Thyroid gland (tissue), 4 donors: Measurements from ENCODE around the gene PDE6C. TPM values are rescaled to one million over a fixed set of nuclear protein-coding genes. Genes with fewer than 3 reads are reported as not detected.

Experiments used
- DNase-seq, 2 donors: peaks; one replicate each; pipeline ENCODE4 v3.0.0-alpha.2; 2019
- H3K27ac ChIP-seq, 3 donors: fragments of 200-600 bp; sonication (generic); 1 replicate in 2 of 3; 2 replicates in 1 of 3; pipeline ENCODE4 v1.5.1; 2016 to 2019; ENCODE audit warnings: mild to moderate bottlenecking in 1 of 3, moderate library complexity in 1 of 3
- H3K27me3 ChIP-seq: fragments of 200-600 bp; sonication (generic); one replicate; pipeline ENCODE4 v1.5.1; 2019
- H3K36me3 ChIP-seq, 2 donors: fragments of 200-600 bp; sonication (generic); one replicate each; pipeline ENCODE4 v1.5.1; 2016 to 2019
- H3K4me1 ChIP-seq, 2 donors: fragments of 200-600 bp; sonication (generic); one replicate each; pipeline ENCODE4 v1.5.1; 2017 to 2019
- H3K4me3 ChIP-seq, 3 donors: fragments of 200-600 bp; sonication (generic); replicated peaks in 1 of 3; 1 replicate in 2 of 3; 2 replicates in 1 of 3; pipeline ENCODE4 v1.5.1; 2016; ENCODE audit warnings: mild to moderate bottlenecking in 1 of 3
- H3K9me3 ChIP-seq: fragments of 200-600 bp; sonication (generic); one replicate; pipeline ENCODE4 v1.5.1; 2017
- CTCF ChIP-seq, 6 experiments: fragments of 200-600 bp in 3 of 6; fragments of 450-650 bp in 3 of 6; sonication (generic) in 3 of 6; IDR thresholded peaks; one replicate each; pipeline ENCODE4 v1.5.1; 2016 to 2019; ENCODE audit warnings: antibody characterized with exemption in 6 of 6, mild to moderate bottlenecking in 2 of 6, inconsistent platforms in 1 of 6, moderate library complexity in 1 of 6
- POLR2A ChIP-seq, 2 donors: fragments of 450-650 bp; IDR thresholded peaks; one replicate each; pipeline ENCODE4 v1.6.1; 2017; ENCODE audit warnings: antibody characterized with exemption in 2 of 2, mild to moderate bottlenecking in 2 of 2, moderate library complexity in 1 of 2
- WGBS, 2 donors: methylation state at CpG; one replicate each; pipeline ENCODE4 v1.1.5; 2017; 5-methylcytosine and 5-hydroxymethylcytosine counted together
- intact Hi-C: fragments of 100-400 bp; cut with DNase I; formaldehyde crosslinking; loops from one replicate; pipeline ENCODE4 v1.15.1; 2023
- total RNA-seq, 4 donors: library from RNA; depleted of rRNA; stranded (reverse); fragments of >200 nt; gene quantifications; one replicate each; pipeline ENCODE4 v1.2.3, GENCODE V29; 2016

Gene PDE6C
- total RNA-seq, 4 donors from 2014 or later = not detected

- Histone ChIP-seq H3K9me3 (no peaks in the 10 kb centered on the region), H3K27me3 (peaks cover 10% of the 10 kb centered on the region), H3K4me1 (peaks cover 0 to 6% of the 10 kb centered on the region in 2 donors), H3K4me3 (no peak overlapping the region), H3K36me3 (no peaks in the 10 kb centered on the region), H3K27ac (no peak overlapping the region)
- DNase-seq = no peak
- no peak for TF ChIP-seq CTCF (IDR thresholded peaks at IDR 0.05)
- 2 to 5% methylated on average over 14 to 21 of the region's 21 CpGs for WGBS, 2 donors
- intact Hi-C loops = no loop called here
Measured at GRCh38 chr10:93568105-93568390, 44.3 kb upstream of the PDE6C start.

GRCh38 chr10:93570383-93570782 is 42.0 kb upstream of the PDE6C start:
- intact Hi-C loops = no loop called here
- no peaks in the 10 kb centered on the region for H3K36me3 ChIP-seq
- H3K27me3 ChIP-seq = peaks cover 10% of the 10 kb centered on the region
- no peak overlapping the region for H3K4me3 ChIP-seq
- H3K4me1 ChIP-seq = peaks cover 0 to 6% of the 10 kb centered on the region in 2 donors
- no peak for DNase-seq
- no peak for TF ChIP-seq CTCF (IDR thresholded peaks at IDR 0.05)
- no peak for TF ChIP-seq POLR2A (IDR thresholded peaks at IDR 0.05)
- no peaks in the 10 kb centered on the region for H3K9me3 ChIP-seq
- WGBS, 2 donors = 47 to 51% methylated on average over 3 of the region's 3 CpGs
- no peak overlapping the region for H3K27ac ChIP-seq

- no peak overlapping the region for H3K4me3 ChIP-seq
- intact Hi-C loops = no loop called here
- no peaks in the 10 kb centered on the region for H3K36me3 ChIP-seq
- H3K27ac ChIP-seq = no peak overlapping the region
- H3K9me3 ChIP-seq = no peaks in the 10 kb centered on the region
- TF ChIP-seq POLR2A (IDR thresholded peaks at IDR 0.05) (no peak), CTCF (IDR thresholded peaks at IDR 0.05) (no peak)
- WGBS, 2 donors = 67 to 94% methylated on average over 2 of the region's 2 CpGs
- H3K4me1 ChIP-seq = no peaks in the 10 kb centered on the region
- H3K27me3 ChIP-seq = peaks cover 4% of the 10 kb centered on the region
- DNase-seq = no peak
Measured at GRCh38 chr10:93572606-93573005, 39.7 kb upstream of the PDE6C start.

- Histone ChIP-seq H3K4me3 (no peak overlapping the region), H3K36me3 (no peaks in the 10 kb centered on the region), H3K4me1 (no peaks in the 10 kb centered on the region), H3K27me3 (no peaks in the 10 kb centered on the region), H3K9me3 (no peaks in the 10 kb centered on the region), H3K27ac (no peak overlapping the region)
- intact Hi-C loops = no loop called here
- 51 to 53% methylated on average over 10 of the region's 10 CpGs for WGBS, 2 donors
- no peak for DNase-seq
- no peak for TF ChIP-seq CTCF (IDR thresholded peaks at IDR 0.05)
- TF ChIP-seq POLR2A (IDR thresholded peaks at IDR 0.05) = no peak
Measured at GRCh38 chr10:93573051-93573909, 39.1 kb upstream of the PDE6C start.

GRCh38 chr10:93573924-93574323 is 38.4 kb upstream of the PDE6C start:
- no peak for DNase-seq
- WGBS, 2 donors = 81 to 85% methylated on average over 3 of the region's 3 CpGs
- Histone ChIP-seq H3K4me1 (no peaks in the 10 kb centered on the region), H3K9me3 (no peaks in the 10 kb centered on the region), H3K4me3 (no peak overlapping the region), H3K36me3 (no peaks in the 10 kb centered on the region), H3K27ac (no peak overlapping the region), H3K27me3 (no peaks in the 10 kb centered on the region)
- intact Hi-C loops = no loop called here
- no peak for TF ChIP-seq POLR2A (IDR thresholded peaks at IDR 0.05)
- no peak for TF ChIP-seq CTCF (IDR thresholded peaks at IDR 0.05)
